ENCODE measurements around the gene SHF. TPM values are rescaled to one million over a fixed set of nuclear protein-coding genes. Genes with fewer than 3 reads are reported as not detected.

The SHF gene
- total RNA-seq, 1 experiment from 2014 or later = 2.9 TPM

GRCh38 chr15:45128971-45129639 is 58.7 kb downstream of the SHF start:
- no peak for DNase-seq (ENCODE audit: low read depth)

GRCh38 chr15:45126535-45127158 is 61.1 kb downstream of the SHF start:
- DNase-seq (ENCODE audit: low read depth) = peak; percentile 11

- DNase-seq (ENCODE audit: low read depth) = no peak
Measured at GRCh38 chr15:45123397-45123796, 64.4 kb downstream of the SHF start.

GRCh38 chr15:45122719-45123118 is 65.0 kb downstream of the SHF start:
- DNase-seq (ENCODE audit: low read depth) = no peak

GRCh38 chr15:45121706-45122417 is 65.9 kb downstream of the SHF start:
- DNase-seq (ENCODE audit: low read depth) = peak; percentile 92

- DNase-seq (ENCODE audit: low read depth) = no peak
Measured at GRCh38 chr15:45121020-45121419, 66.7 kb downstream of the SHF start.

- DNase-seq (ENCODE audit: low read depth) = no peak
Measured at GRCh38 chr15:45120081-45120972, 67.4 kb downstream of the SHF start.

- no peak for DNase-seq (ENCODE audit: low read depth)
Measured at GRCh38 chr15:45118996-45119395, 68.8 kb downstream of the SHF start.

DNA sequence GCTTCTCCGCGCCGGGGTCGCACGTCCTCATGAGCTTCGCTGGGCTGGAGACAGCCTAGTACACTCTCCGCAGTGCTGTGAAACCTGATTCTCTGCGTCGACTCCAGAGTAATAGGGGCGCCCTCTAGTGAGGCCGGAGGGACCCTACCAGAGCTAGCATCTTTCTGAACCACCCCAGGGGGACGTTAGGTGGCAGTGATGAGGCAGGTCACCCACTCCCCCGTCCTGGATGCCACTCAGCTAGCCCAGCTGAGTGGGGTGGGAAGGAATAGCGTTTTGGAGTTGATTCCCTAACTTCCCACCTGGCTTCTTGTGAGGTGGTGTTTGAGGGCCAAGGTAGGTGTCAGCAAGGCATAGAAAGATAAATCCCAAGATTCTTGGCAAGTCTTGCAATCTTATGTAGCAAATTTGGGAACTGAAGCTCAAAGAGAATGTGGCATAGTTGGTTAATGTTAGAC is 69.6 kb downstream of the SHF start:
- DNase-seq (ENCODE audit: low read depth) = peak; percentile 80

DNA sequence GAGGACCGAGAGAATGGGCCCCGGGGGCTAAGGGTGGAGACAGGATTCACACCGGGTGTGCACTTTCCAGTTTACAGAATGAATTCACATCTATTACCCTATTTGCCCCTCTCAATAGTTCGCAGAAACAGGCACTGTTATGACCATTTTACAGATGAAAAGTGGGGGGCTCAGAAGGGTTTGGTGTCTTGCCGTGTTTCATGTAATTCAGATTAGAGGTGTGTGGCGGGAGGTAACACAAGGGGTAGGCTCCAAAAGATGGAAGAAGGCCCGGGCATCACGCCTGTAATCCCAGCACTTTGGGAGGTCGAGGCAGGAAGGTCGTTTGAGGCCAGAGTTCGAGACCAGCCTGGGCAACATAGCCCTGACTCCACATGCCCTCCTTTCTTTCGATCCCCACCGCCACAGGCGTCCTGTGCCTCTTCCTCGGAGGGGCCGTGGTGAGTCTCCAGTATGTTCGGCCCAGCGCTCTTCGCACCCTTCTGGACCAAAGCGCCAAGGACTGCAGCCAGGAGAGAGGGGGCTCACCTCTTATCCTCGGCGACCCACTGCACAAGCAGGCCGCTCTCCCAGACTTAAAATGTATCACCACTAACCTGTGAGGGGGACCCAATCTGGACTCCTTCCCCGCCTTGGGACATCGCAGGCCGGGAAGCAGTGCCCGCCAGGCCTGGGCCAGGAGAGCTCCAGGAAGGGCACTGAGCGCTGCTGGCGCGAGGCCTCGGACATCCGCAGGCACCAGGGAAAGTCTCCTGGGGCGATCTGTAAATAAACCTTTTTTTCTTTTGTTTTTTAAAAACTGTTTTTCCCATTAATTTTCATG is 70.2 kb downstream of the SHF start:
- no peak for DNase-seq (ENCODE audit: low read depth)

Other genes starting within 250 kb of the SHF start
- not detected in 2 replicates for gene TERB2, start 231.3 kb downstream of the SHF start, total RNA-seq (2014; rRNA removed; shearing (Covaris generic))
- gene SORD, start 164.8 kb downstream of the SHF start, total RNA-seq (2014; rRNA removed; shearing (Covaris generic)) = 47.9 and 53.6 TPM in 2 replicates
- gene DUOX2, start 73.8 kb downstream of the SHF start, total RNA-seq (2014; rRNA removed; shearing (Covaris generic)) = under 0.01 and 0.03 TPM in 2 replicates
- not detected in 2 replicates for gene DUOXA2, start 73.6 kb downstream of the SHF start, total RNA-seq (2014; rRNA removed; shearing (Covaris generic))
- gene DUOXA1, start 58.1 kb downstream of the SHF start, total RNA-seq (2014; rRNA removed; shearing (Covaris generic)) = 0.06 and 0.30 TPM in 2 replicates
- gene DUOX1, start 58.0 kb downstream of the SHF start, total RNA-seq (2014; rRNA removed; shearing (Covaris generic)) = not detected in 2 replicates
- gene SLC28A2, start 64.3 kb upstream of the SHF start, total RNA-seq (2014; rRNA removed; shearing (Covaris generic)) = 0.08 TPM in 1 of 2 replicates, not detected in the other
- gene GATM, start 190.6 kb upstream of the SHF start, total RNA-seq (2014; rRNA removed; shearing (Covaris generic)) = not detected in 2 replicates